ENCODE data around the gene GARNL3. TPM values are rescaled to one million over a fixed set of nuclear protein-coding genes. Genes with fewer than 3 reads are reported as not detected.

The GARNL3 gene
- total and polyA plus RNA-seq, 2 experiments from 2014 or later: 8.7 to 21.9 TPM

DNA sequence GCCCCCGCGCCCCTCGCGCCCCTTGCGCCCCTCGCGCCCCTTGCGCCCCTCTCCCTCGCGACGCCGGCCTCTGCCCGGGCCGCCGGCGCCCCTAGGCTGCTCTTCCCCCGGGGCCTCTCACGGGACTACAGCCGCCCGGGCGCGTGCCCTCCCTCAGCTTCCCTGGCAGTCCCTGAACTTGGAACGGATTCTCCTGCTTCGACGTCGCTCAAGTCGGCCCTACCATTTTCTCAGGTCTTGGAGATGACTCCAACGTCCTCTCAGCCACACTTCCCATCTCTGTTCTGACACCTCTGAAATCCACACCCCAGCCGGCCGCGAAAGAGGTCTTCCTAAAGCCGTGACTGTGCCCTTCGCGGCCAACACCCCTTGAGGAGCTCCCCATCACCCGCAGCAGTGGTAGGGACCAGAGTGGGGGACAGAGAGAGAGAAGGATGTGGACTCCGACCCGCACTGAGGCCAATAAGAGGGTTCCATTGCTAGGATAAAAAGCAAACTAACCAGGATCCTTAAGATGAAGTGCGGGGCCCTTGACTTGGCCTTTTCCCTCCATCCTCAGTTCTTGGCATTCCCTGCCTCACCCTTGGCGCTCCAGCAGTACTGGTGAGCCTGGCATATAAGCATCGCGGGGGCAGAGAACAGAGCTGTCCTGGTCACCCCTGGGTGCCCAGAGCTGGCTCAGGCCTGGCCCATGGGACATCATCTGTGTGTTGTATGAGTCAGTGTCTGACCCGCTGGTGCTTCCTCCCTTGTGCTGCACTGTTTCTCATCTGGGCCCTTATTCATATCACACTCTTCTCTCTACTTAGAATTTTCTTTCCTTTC is 38.6 kb upstream of the GARNL3 start:
- Histone ChIP-seq H3F3A (replicated peaks; ENCODE audit: low read depth) (peaks cover 11% of the 10 kb centered on the region), H4K20me1 (replicated peaks; ENCODE audit: insufficient read depth) (peaks cover 13% of the 10 kb centered on the region; the same call in 1 of the 2 replicates), H3K4me1 (ENCODE audit: insufficient read depth) (peaks cover 8% of the 10 kb centered on the region; the same call in 1 of the 2 replicates), H3K36me3 (ENCODE audit: insufficient read depth) (no peaks in the 10 kb centered on the region), H2AFZ (peak overlapping the region; percentile 83), H3K27me3 (ENCODE audit: insufficient read depth) (peaks cover 25% of the 10 kb centered on the region), H3K9me2 (ENCODE audit: insufficient read depth) (no peaks in the 10 kb centered on the region), H3K79me2 (replicated peaks; ENCODE audit: insufficient read depth) (no peaks in the 10 kb centered on the region), H3K27ac (ENCODE audit: low read depth) (no peak overlapping the region), H3K4me3 (peak overlapping the region; percentile 75), H3K4me2 (peak overlapping the region; percentile 84)
- no peak overlapping the region for H3K27ac Mint-ChIP-seq
- H3K27me3 Mint-ChIP-seq (ENCODE audit: insufficient read depth, low read depth, poor library complexity): peaks cover 17% of the 10 kb centered on the region
- no peaks in the 10 kb centered on the region for H3K36me3 Mint-ChIP-seq (ENCODE audit: low read depth)
- peaks cover 21% of the 10 kb centered on the region for H3K4me1 Mint-ChIP-seq
- peak; percentile 62 for DNase-seq (ENCODE audit: low spot score)
- no peak for ATAC-seq
- TF ChIP-seq EZH2 (IDR thresholded peaks at IDR 0.05; ENCODE audit: low read depth, unreplicated experiment): peak; percentile 36
- no peak for TF ChIP-seq ZNF114 (CRISPR knock-in tag; IDR thresholded peaks at IDR 0.05)
- peak overlapping the region; percentile 75 for H3K4me3 Mint-ChIP-seq
- H3K9me3 Mint-ChIP-seq: peaks cover 3% of the 10 kb centered on the region; the same call in 1 of the 3 replicates

- peak overlapping the region; percentile 27; the same call in 1 of the 2 replicates for H3K27ac Mint-ChIP-seq
- Histone ChIP-seq H3K4me2 (no peak overlapping the region), H4K20me1 (replicated peaks; ENCODE audit: insufficient read depth) (peaks cover 13% of the 10 kb centered on the region; the same call in 1 of the 2 replicates), H3K27ac (ENCODE audit: low read depth) (no peak overlapping the region), H3F3A (replicated peaks; ENCODE audit: low read depth) (peaks cover 4% of the 10 kb centered on the region; the same call in 1 of the 2 replicates), H2AFZ (no peak overlapping the region), H3K79me2 (replicated peaks; ENCODE audit: insufficient read depth) (no peaks in the 10 kb centered on the region), H3K4me1 (ENCODE audit: insufficient read depth) (no peaks in the 10 kb centered on the region; the same call in 1 of the 2 replicates), H3K27me3 (ENCODE audit: insufficient read depth) (peaks cover 18% of the 10 kb centered on the region), H3K36me3 (ENCODE audit: insufficient read depth) (no peaks in the 10 kb centered on the region), H3K9me2 (ENCODE audit: insufficient read depth) (no peaks in the 10 kb centered on the region), H3K4me3 (no peak overlapping the region)
- H3K36me3 Mint-ChIP-seq (ENCODE audit: low read depth): no peaks in the 10 kb centered on the region
- H3K9me3 Mint-ChIP-seq: peaks cover 3% of the 10 kb centered on the region; the same call in 1 of the 3 replicates
- peaks cover 4% of the 10 kb centered on the region for H3K27me3 Mint-ChIP-seq (ENCODE audit: insufficient read depth, low read depth, poor library complexity)
- H3K4me1 Mint-ChIP-seq: peaks cover 8% of the 10 kb centered on the region
- ATAC-seq (no peak), DNase-seq (ENCODE audit: low spot score) (no peak)
- H3K4me3 Mint-ChIP-seq: no peak overlapping the region
- TF ChIP-seq ZNF331 (CRISPR knock-in tag; IDR thresholded peaks at IDR 0.05; ENCODE audit: low read depth): no peak
- TF ChIP-seq, protein P1, sequence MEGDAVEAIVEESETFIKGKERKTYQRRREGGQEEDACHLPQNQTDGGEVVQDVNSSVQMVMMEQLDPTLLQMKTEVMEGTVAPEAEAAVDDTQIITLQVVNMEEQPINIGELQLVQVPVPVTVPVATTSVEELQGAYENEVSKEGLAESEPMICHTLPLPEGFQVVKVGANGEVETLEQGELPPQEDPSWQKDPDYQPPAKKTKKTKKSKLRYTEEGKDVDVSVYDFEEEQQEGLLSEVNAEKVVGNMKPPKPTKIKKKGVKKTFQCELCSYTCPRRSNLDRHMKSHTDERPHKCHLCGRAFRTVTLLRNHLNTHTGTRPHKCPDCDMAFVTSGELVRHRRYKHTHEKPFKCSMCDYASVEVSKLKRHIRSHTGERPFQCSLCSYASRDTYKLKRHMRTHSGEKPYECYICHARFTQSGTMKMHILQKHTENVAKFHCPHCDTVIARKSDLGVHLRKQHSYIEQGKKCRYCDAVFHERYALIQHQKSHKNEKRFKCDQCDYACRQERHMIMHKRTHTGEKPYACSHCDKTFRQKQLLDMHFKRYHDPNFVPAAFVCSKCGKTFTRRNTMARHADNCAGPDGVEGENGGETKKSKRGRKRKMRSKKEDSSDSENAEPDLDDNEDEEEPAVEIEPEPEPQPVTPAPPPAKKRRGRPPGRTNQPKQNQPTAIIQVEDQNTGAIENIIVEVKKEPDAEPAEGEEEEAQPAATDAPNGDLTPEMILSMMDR (conservative IDR thresholded peaks at IDR 0.05; ENCODE audit: low read depth in 2 of 2): no peak
- TF ChIP-seq, protein P2, sequence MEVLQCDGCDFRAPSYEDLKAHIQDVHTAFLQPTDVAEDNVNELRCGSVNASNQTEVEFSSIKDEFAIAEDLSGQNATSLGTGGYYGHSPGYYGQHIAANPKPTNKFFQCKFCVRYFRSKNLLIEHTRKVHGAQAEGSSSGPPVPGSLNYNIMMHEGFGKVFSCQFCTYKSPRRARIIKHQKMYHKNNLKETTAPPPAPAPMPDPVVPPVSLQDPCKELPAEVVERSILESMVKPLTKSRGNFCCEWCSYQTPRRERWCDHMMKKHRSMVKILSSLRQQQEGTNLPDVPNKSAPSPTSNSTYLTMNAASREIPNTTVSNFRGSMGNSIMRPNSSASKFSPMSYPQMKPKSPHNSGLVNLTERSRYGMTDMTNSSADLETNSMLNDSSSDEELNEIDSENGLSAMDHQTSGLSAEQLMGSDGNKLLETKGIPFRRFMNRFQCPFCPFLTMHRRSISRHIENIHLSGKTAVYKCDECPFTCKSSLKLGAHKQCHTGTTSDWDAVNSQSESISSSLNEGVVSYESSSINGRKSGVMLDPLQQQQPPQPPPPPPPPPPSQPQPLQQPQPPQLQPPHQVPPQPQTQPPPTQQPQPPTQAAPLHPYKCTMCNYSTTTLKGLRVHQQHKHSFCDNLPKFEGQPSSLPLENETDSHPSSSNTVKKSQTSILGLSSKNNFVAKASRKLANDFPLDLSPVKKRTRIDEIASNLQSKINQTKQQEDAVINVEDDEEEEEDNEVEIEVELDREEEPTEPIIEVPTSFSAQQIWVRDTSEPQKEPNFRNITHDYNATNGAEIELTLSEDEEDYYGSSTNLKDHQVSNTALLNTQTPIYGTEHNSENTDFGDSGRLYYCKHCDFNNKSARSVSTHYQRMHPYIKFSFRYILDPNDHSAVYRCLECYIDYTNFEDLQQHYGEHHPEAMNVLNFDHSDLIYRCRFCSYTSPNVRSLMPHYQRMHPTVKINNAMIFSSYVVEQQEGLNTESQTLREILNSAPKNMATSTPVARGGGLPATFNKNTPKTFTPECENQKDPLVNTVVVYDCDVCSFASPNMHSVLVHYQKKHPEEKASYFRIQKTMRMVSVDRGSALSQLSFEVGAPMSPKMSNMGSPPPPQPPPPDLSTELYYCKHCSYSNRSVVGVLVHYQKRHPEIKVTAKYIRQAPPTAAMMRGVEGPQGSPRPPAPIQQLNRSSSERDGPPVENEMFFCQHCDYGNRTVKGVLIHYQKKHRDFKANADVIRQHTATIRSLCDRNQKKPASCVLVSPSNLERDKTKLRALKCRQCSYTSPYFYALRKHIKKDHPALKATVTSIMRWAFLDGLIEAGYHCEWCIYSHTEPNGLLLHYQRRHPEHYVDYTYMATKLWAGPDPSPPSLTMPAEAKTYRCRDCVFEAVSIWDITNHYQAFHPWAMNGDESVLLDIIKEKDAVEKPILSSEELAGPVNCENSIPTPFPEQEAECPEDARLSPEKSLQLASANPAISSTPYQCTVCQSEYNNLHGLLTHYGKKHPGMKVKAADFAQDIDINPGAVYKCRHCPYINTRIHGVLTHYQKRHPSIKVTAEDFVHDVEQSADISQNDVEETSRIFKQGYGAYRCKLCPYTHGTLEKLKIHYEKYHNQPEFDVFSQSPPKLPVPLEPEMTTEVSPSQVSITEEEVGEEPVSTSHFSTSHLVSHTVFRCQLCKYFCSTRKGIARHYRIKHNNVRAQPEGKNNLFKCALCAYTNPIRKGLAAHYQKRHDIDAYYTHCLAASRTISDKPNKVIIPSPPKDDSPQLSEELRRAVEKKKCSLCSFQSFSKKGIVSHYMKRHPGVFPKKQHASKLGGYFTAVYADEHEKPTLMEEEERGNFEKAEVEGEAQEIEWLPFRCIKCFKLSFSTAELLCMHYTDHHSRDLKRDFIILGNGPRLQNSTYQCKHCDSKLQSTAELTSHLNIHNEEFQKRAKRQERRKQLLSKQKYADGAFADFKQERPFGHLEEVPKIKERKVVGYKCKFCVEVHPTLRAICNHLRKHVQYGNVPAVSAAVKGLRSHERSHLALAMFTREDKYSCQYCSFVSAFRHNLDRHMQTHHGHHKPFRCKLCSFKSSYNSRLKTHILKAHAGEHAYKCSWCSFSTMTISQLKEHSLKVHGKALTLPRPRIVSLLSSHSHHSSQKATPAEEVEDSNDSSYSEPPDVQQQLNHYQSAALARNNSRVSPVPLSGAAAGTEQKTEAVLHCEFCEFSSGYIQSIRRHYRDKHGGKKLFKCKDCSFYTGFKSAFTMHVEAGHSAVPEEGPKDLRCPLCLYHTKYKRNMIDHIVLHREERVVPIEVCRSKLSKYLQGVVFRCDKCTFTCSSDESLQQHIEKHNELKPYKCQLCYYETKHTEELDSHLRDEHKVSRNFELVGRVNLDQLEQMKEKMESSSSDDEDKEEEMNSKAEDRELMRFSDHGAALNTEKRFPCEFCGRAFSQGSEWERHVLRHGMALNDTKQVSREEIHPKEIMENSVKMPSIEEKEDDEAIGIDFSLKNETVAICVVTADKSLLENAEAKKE (CRISPR knock-in tag; IDR thresholded peaks at IDR 0.05): no peak
- no peak for TF ChIP-seq ZNF114 (CRISPR knock-in tag; IDR thresholded peaks at IDR 0.05)
- TF ChIP-seq STAT1 (IDR thresholded peaks at IDR 0.05; ENCODE audit: unreplicated experiment): no peak
- TF ChIP-seq NANOG (IDR thresholded peaks at IDR 0.05; ENCODE audit: borderline replicate concordance): no peak
- no peak for TF ChIP-seq EZH2 (IDR thresholded peaks at IDR 0.05; ENCODE audit: low read depth, unreplicated experiment)
Measured at GRCh38 chr9:127229691-127230417, 34.7 kb upstream of the GARNL3 start.
